Measurements from ENCODE around the gene LEMD2. TPM values are rescaled to one million over a fixed set of nuclear protein-coding genes. Genes with fewer than 3 reads are reported as not detected.

Gene LEMD2
- polyA plus RNA-seq, 1 donor (not counting 4 experiments of a cell fraction or from before 2014, with no cell fraction given) = 48.6 TPM

- no peaks in the 10 kb centered on the region for H3K36me3 ChIP-seq (ENCODE audit: control insufficient read depth in 2 of 2, extremely low read depth in 1 of 2, insufficient read depth in 2 of 2, low read length in 2 of 2)
These were observed 24.4 kb upstream of the LEMD2 start for GRCh38 chr6:33813246-33813904.

DNA sequence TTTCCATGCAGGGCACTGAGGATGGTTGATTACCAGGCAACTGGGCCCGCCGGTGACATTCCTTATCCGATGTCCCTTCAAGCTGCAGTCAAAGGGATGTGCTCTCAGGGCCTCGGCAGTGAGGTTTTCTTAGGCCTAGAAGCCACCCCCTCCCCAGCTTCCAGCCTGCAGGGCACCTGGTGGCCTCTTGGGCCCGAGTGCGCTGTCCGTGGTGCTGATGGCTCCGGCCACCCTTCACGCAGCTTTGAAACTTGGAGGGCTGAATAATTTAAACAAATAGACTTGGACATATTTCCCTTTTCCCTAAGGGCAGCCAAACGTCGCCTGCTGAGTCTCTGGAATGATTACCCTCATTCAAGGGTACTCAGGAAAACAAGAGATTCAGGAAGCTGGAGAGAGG lies 23.7 kb upstream of the LEMD2 start:
- Histone ChIP-seq H3K9me3 (ENCODE audit: control insufficient read depth, low read depth, low read length) (no peaks in the 10 kb centered on the region), H3K4me1 (ENCODE audit: control insufficient read depth, extremely low read depth, insufficient read depth, low read length) (no peaks in the 10 kb centered on the region), H3K27me3 (ENCODE audit: control insufficient read depth, extremely low read depth, insufficient read depth, low read length) (peaks cover 32% of the 10 kb centered on the region), H3K9me1 (ENCODE audit: control insufficient read depth, extremely low read depth, insufficient read depth, low read length) (no peaks in the 10 kb centered on the region), H3K79me2 (ENCODE audit: control insufficient read depth, insufficient read depth, low read length) (no peaks in the 10 kb centered on the region), H3K4me3 (ENCODE audit: control insufficient read depth in 2 of 3, extremely low read depth in 1 of 3, insufficient read depth in 2 of 3, low read depth in 1 of 3, low read length in 3 of 3) (no peak overlapping the region), H4K20me1 (ENCODE audit: control insufficient read depth, extremely low read depth, insufficient read depth, low read length) (no peaks in the 10 kb centered on the region), H3K9ac (ENCODE audit: control insufficient read depth, extremely low read depth, insufficient read depth, low read length) (no peak overlapping the region), H3K4me2 (ENCODE audit: control insufficient read depth, extremely low read depth, insufficient read depth, low read depth, low read length) (no peak overlapping the region), H3K27ac (ENCODE audit: control insufficient read depth, insufficient read depth, low read length) (no peak overlapping the region), H2AFZ (ENCODE audit: control insufficient read depth, low read length) (no peak overlapping the region), H3K36me3 (ENCODE audit: control insufficient read depth in 2 of 2, extremely low read depth in 1 of 2, insufficient read depth in 2 of 2, low read length in 2 of 2) (no peaks in the 10 kb centered on the region)
- dilution Hi-C loops (cut with MboI; ENCODE audit: extremely low pct_ligation_motif_present, low sequenced_read_pairs) = no loop called here
- DNase-seq (ENCODE audit: low read depth, low spot score) (no peak), FAIRE-seq (peak; percentile 62)
- TF ChIP-seq EZH2 (IDR thresholded peaks at IDR 0.05; ENCODE audit: low read length) (no peak), CTCF (optimal IDR thresholded peaks at IDR 0.05 in 1 of 3, IDR thresholded peaks at IDR 0.05 in 1 of 3, conservative IDR thresholded peaks at IDR 0.05 in 1 of 3; ENCODE audit: extremely low read depth in 1 of 3, insufficient read depth in 2 of 3, low read length in 3 of 3) (peak; percentile 18 to 54 (median 21))

More at GRCh38 chr6:33813246-33813904, 24.4 kb upstream of the LEMD2 start:
- FAIRE-seq = no peak
- no peak overlapping the region for H3K9ac ChIP-seq (ENCODE audit: control insufficient read depth, extremely low read depth, insufficient read depth, low read length)
- no peaks in the 10 kb centered on the region for H3K79me2 ChIP-seq (ENCODE audit: control insufficient read depth, insufficient read depth, low read length)
- H4K20me1 ChIP-seq (ENCODE audit: control insufficient read depth, extremely low read depth, insufficient read depth, low read length) = no peaks in the 10 kb centered on the region
- H3K4me1 ChIP-seq (ENCODE audit: control insufficient read depth, extremely low read depth, insufficient read depth, low read length) = no peaks in the 10 kb centered on the region
- no peak for TF ChIP-seq CTCF (optimal IDR thresholded peaks at IDR 0.05 in 1 of 3, IDR thresholded peaks at IDR 0.05 in 1 of 3, conservative IDR thresholded peaks at IDR 0.05 in 1 of 3; ENCODE audit: extremely low read depth in 1 of 3, insufficient read depth in 2 of 3, low read length in 3 of 3)
- no peak for TF ChIP-seq EZH2 (IDR thresholded peaks at IDR 0.05; ENCODE audit: low read length)
- no peak overlapping the region for H3K4me3 ChIP-seq (ENCODE audit: control insufficient read depth in 2 of 3, extremely low read depth in 1 of 3, insufficient read depth in 2 of 3, low read depth in 1 of 3, low read length in 3 of 3)
- H2AFZ ChIP-seq (ENCODE audit: control insufficient read depth, low read length) = no peak overlapping the region
- H3K4me2 ChIP-seq (ENCODE audit: control insufficient read depth, extremely low read depth, insufficient read depth, low read depth, low read length) = no peak overlapping the region
- no peaks in the 10 kb centered on the region for H3K9me1 ChIP-seq (ENCODE audit: control insufficient read depth, extremely low read depth, insufficient read depth, low read length)
- H3K9me3 ChIP-seq (ENCODE audit: control insufficient read depth, low read depth, low read length) = no peaks in the 10 kb centered on the region
- peaks cover 32% of the 10 kb centered on the region for H3K27me3 ChIP-seq (ENCODE audit: control insufficient read depth, extremely low read depth, insufficient read depth, low read length)
- DNase-seq (ENCODE audit: low read depth, low spot score) = no peak
- H3K27ac ChIP-seq (ENCODE audit: control insufficient read depth, insufficient read depth, low read length) = no peak overlapping the region
- dilution Hi-C loops (cut with MboI; ENCODE audit: extremely low pct_ligation_motif_present, low sequenced_read_pairs) = no loop called here

Data from keratinocyte (primary cell).